Measurements from ENCODE around the gene NOX4. TPM values are rescaled to one million over a fixed set of nuclear protein-coding genes. Genes with fewer than 3 reads are reported as not detected.

Gene NOX4
- polyA plus RNA-seq, 3 donors = not detected

GRCh38 chr11:89484896-89485295 is 6.3 kb downstream of the NOX4 start:
- Mint-ChIP-seq H3K27me3 (ENCODE audit: low read depth in 3 of 3) (peaks cover 7 to 8% (median 7%) of the 10 kb centered on the region in 3 donors), H3K9me3 (no peaks in the 10 kb centered on the region), H3K4me3 (no peak overlapping the region), H3K4me1 (no peaks in the 10 kb centered on the region), H3K27ac (no peak overlapping the region), H3K36me3 (no peaks in the 10 kb centered on the region)
- Histone ChIP-seq H3K79me2 (ENCODE audit: insufficient read depth, low read length) (no peaks in the 10 kb centered on the region), H2AFZ (ENCODE audit: insufficient read depth, low read depth, low read length, poor library complexity, severe bottlenecking) (no peak overlapping the region), H3K9me3 (replicated peaks in 1 of 2; ENCODE audit: control insufficient read depth in 1 of 2, insufficient read depth in 1 of 2, low read length in 2 of 2) (no peaks in the 10 kb centered on the region), H3K27ac (ENCODE audit: low read depth in 1 of 2, low read length in 2 of 2) (no peak overlapping the region), H3K36me3 (replicated peaks in 1 of 2; ENCODE audit: control insufficient read depth in 1 of 2, insufficient read depth in 2 of 2, low read length in 2 of 2) (no peaks in the 10 kb centered on the region), H4K20me1 (ENCODE audit: insufficient read depth, low read length) (no peaks in the 10 kb centered on the region), H3K9ac (ENCODE audit: insufficient read depth, low read length, poor library complexity, severe bottlenecking) (no peak overlapping the region), H3K4me3 (replicated peaks in 1 of 3; ENCODE audit: low read depth in 2 of 3, low read length in 3 of 3) (no peak overlapping the region), H3K4me1 (ENCODE audit: control insufficient read depth in 1 of 2, insufficient read depth in 2 of 2, low read length in 2 of 2) (no peaks in the 10 kb centered on the region), H3K4me2 (replicated peaks; ENCODE audit: extremely low read depth, low read length, poor library complexity, severe bottlenecking) (no peak overlapping the region), H3K27me3 (ENCODE audit: control insufficient read depth in 2 of 2, insufficient read depth in 2 of 2, low read length in 2 of 2) (peaks cover 0 to 4% of the 10 kb centered on the region in 2 donors)
- intact Hi-C loops (cut with micrococcal nuclease) = no loop called here
- no peak for DNase-seq
- TF ChIP-seq CTCF (IDR thresholded peaks at IDR 0.05) = no peak

DNA sequence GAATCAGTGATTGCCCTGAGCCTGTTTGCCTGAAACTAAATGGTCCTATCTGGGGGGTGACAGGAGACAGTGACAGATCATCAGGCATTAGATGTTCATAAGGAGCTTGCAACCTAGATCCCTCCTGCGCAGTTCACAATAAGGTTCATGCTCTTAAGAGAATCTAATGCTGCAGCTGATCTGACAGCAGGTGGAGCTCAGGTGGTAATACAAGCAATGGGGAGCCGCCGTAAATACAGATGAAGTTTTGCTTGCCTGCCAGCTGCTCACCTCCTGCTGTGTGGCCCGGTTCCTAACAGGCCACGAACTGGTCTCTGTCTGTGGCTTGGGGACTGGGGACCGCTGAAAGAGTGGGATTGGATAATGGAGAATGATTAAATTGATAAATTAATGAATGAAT is 14.0 kb downstream of the NOX4 start:
- TF ChIP-seq CTCF (IDR thresholded peaks at IDR 0.05) = no peak
- no peak for DNase-seq
- Histone ChIP-seq H4K20me1 (ENCODE audit: insufficient read depth, low read length) (no peaks in the 10 kb centered on the region), H3K27ac (ENCODE audit: low read depth in 1 of 2, low read length in 2 of 2) (no peak overlapping the region), H3K4me3 (replicated peaks in 1 of 3; ENCODE audit: low read depth in 2 of 3, low read length in 3 of 3) (no peak overlapping the region), H3K79me2 (ENCODE audit: insufficient read depth, low read length) (no peaks in the 10 kb centered on the region), H3K9me3 (replicated peaks in 1 of 2; ENCODE audit: control insufficient read depth in 1 of 2, insufficient read depth in 1 of 2, low read length in 2 of 2) (no peaks in the 10 kb centered on the region), H3K9ac (ENCODE audit: insufficient read depth, low read length, poor library complexity, severe bottlenecking) (no peak overlapping the region), H3K4me1 (ENCODE audit: control insufficient read depth in 1 of 2, insufficient read depth in 2 of 2, low read length in 2 of 2) (no peaks in the 10 kb centered on the region), H2AFZ (ENCODE audit: insufficient read depth, low read depth, low read length, poor library complexity, severe bottlenecking) (no peak overlapping the region), H3K36me3 (replicated peaks in 1 of 2; ENCODE audit: control insufficient read depth in 1 of 2, insufficient read depth in 2 of 2, low read length in 2 of 2) (no peaks in the 10 kb centered on the region), H3K27me3 (ENCODE audit: control insufficient read depth in 2 of 2, insufficient read depth in 2 of 2, low read length in 2 of 2) (no peaks in the 10 kb centered on the region), H3K4me2 (replicated peaks; ENCODE audit: extremely low read depth, low read length, poor library complexity, severe bottlenecking) (no peak overlapping the region)
- WGBS (ENCODE audit: insufficient coverage) = 82% methylated on average over 6 of the region's 6 CpGs
- Mint-ChIP-seq H3K27me3 (ENCODE audit: low read depth in 3 of 3) (peaks cover 1 to 2% (median 1%) of the 10 kb centered on the region in 3 donors), H3K4me3 (no peak overlapping the region), H3K9me3 (no peaks in the 10 kb centered on the region), H3K36me3 (no peaks in the 10 kb centered on the region), H3K27ac (peak overlapping the region in 1 of 7 donors; percentile 88), H3K4me1 (no peaks in the 10 kb centered on the region)
- intact Hi-C loops (cut with micrococcal nuclease) = no loop called here

Data from CD14-positive monocyte (primary cell).